H9 (cell line): ENCODE measurements around the gene C2orf92. TPM values are rescaled to one million over a fixed set of nuclear protein-coding genes. Genes with fewer than 3 reads are reported as not detected.
A peak's percentile ranks its signal among the peaks of the same experiment; 100 is the strongest.

ENCODE experiments used
- DNase-seq: peaks from one replicate; pipeline ENCODE4 v3.0.0-alpha.2; 2017
- H2AFZ ChIP-seq: one replicate; pipeline ENCODE4 v1.6.1; 2013; ENCODE audit warnings: mild to moderate bottlenecking, low read length, control low read depth, moderate library complexity
- H2AK5ac ChIP-seq: 2 replicates; pipeline ENCODE4 v1.6.1; 2013; ENCODE audit warnings: low read length, control low read depth, mixed read lengths; ENCODE audit not compliant: insufficient read length
- H2BK120ac ChIP-seq: one replicate; pipeline ENCODE4 v1.6.1; 2013; ENCODE audit warnings: low read depth, mild to moderate bottlenecking, low read length, control low read depth, inconsistent platforms; ENCODE audit not compliant: poor library complexity, severe bottlenecking
- H2BK12ac ChIP-seq: 2 replicates; pipeline ENCODE4 v1.6.1; 2013; ENCODE audit warnings: low read length, control low read depth, mixed read lengths, low read depth; ENCODE audit not compliant: insufficient read length
- H2BK15ac ChIP-seq: 2 replicates; pipeline ENCODE4 v1.6.1; 2013; ENCODE audit warnings: low read depth, low read length, control low read depth
- H2BK20ac ChIP-seq: one replicate; pipeline ENCODE4 v1.6.1; 2013; ENCODE audit warnings: low read depth, mild to moderate bottlenecking, low read length, control low read depth, inconsistent platforms; ENCODE audit not compliant: poor library complexity, severe bottlenecking
- H2BK5ac ChIP-seq: 2 replicates; pipeline ENCODE4 v1.6.1; 2013; ENCODE audit warnings: low read length, control low read depth, mixed read lengths; ENCODE audit not compliant: insufficient read length
- H3K14ac ChIP-seq: 2 replicates; pipeline ENCODE4 v1.6.1; 2013; ENCODE audit warnings: low read length, control low read depth; ENCODE audit not compliant: insufficient read depth
- H3K18ac ChIP-seq: 2 replicates; pipeline ENCODE4 v1.6.1; 2013; ENCODE audit warnings: low read depth, mild to moderate bottlenecking, mixed read lengths, low read length, control low read depth; ENCODE audit not compliant: insufficient read length
- H3K23ac ChIP-seq: 2 replicates; pipeline ENCODE4 v1.6.1; 2013; ENCODE audit warnings: low read length, control low read depth, mixed read lengths, low read depth; ENCODE audit not compliant: insufficient read length
- H3K23me2 ChIP-seq: 2 replicates; pipeline ENCODE4 v1.6.1; 2013; ENCODE audit warnings: low read depth, mild to moderate bottlenecking, mixed read lengths, low read length, control low read depth; ENCODE audit not compliant: insufficient read length, poor library complexity, severe bottlenecking
- H3K27ac ChIP-seq: 2 replicates; pipeline ENCODE4 v1.5.1; 2013; ENCODE audit warnings: low read length, control low read depth, mixed read lengths, low read depth; ENCODE audit not compliant: insufficient read length
- H3K27me3 ChIP-seq: 2 replicates; pipeline ENCODE4 v1.6.1; 2013; ENCODE audit warnings: low read length, control low read depth, inconsistent platforms; ENCODE audit not compliant: insufficient read depth
- H3K4ac ChIP-seq: 2 replicates; pipeline ENCODE4 v1.6.1; 2013; ENCODE audit warnings: low read depth, mild to moderate bottlenecking, control low read depth, inconsistent platforms, low read length, moderate library complexity
- H3K4me1 ChIP-seq: 2 replicates; pipeline ENCODE4 v1.6.1; 2013; ENCODE audit warnings: low read length, control low read depth, inconsistent platforms; ENCODE audit not compliant: insufficient read depth
- H3K4me2 ChIP-seq: 2 replicates; pipeline ENCODE4 v1.6.1; 2013; ENCODE audit warnings: low read length, control low read depth, mixed read lengths; ENCODE audit not compliant: insufficient read length, insufficient read depth
- H3K56ac ChIP-seq: 2 replicates; pipeline ENCODE4 v1.6.1; 2013; ENCODE audit warnings: low read depth, mild to moderate bottlenecking, mixed read lengths, low read length, control low read depth; ENCODE audit not compliant: insufficient read length
- H3K79me1 ChIP-seq: 2 replicates; pipeline ENCODE4 v1.6.1; 2013; ENCODE audit warnings: low read depth, mild to moderate bottlenecking, moderate library complexity, low read length, control low read depth, inconsistent platforms; ENCODE audit not compliant: insufficient read depth, poor library complexity, severe bottlenecking
- H3K79me2 ChIP-seq: 2 replicates; pipeline ENCODE4 v1.6.1; 2013; ENCODE audit warnings: low read length, control low read depth, inconsistent platforms; ENCODE audit not compliant: insufficient read depth
- H3K9ac ChIP-seq: 2 replicates; pipeline ENCODE4 v1.6.1; 2013; ENCODE audit warnings: low read length, control low read depth, mixed read lengths; ENCODE audit not compliant: insufficient read length; ENCODE audit errors: extremely low read depth
- H3K9me3 ChIP-seq: one replicate; pipeline ENCODE4 v1.6.1; 2013; ENCODE audit warnings: low read depth, low read length, inconsistent platforms; ENCODE audit not compliant: control insufficient read depth
- H3T11ph ChIP-seq: one replicate; pipeline ENCODE4 v1.6.1; 2013; ENCODE audit warnings: mild to moderate bottlenecking, low read length, control low read depth, inconsistent platforms
- H4K20me1 ChIP-seq: one replicate; pipeline ENCODE4 v1.6.1; 2013; ENCODE audit not compliant: control insufficient read depth, insufficient read length, insufficient read depth
- H4K5ac ChIP-seq: 2 replicates; pipeline ENCODE4 v1.6.1; 2013; ENCODE audit warnings: low read depth, mild to moderate bottlenecking, mixed read lengths, low read length, control low read depth; ENCODE audit not compliant: insufficient read length
- H4K8ac ChIP-seq: replicated peaks from 2 replicates; pipeline ENCODE4 v1.6.1; 2013; ENCODE audit warnings: low read length, control low read depth, mixed read lengths, low read depth; ENCODE audit not compliant: insufficient read length
- H4K91ac ChIP-seq: 2 replicates; pipeline ENCODE4 v1.6.1; 2013; ENCODE audit warnings: low read depth, mild to moderate bottlenecking, moderate library complexity, mixed read lengths, low read length, control low read depth; ENCODE audit not compliant: insufficient read length
- H3K27ac Mint-ChIP-seq, 3 experiments: 2 replicates in 2 of 3; 3 replicates in 1 of 3; pipeline ENCODE4 v1.8.0; 2020 to 2021; ENCODE audit warnings: mixed read lengths in 3 of 3, mild to moderate bottlenecking in 1 of 3, moderate library complexity in 1 of 3
- H3K27me3 Mint-ChIP-seq: 2 replicates; pipeline ENCODE4 v1.8.0; 2021; ENCODE audit warnings: low read depth, mild to moderate bottlenecking, moderate library complexity, mixed read lengths
- H3K36me3 Mint-ChIP-seq, 3 experiments: 2 replicates in 2 of 3; 3 replicates in 1 of 3; pipeline ENCODE4 v1.8.0; 2020 to 2021; ENCODE audit warnings: low read depth in 3 of 3, mixed read lengths in 3 of 3; ENCODE audit not compliant: insufficient read depth in 1 of 3
- H3K4me1 Mint-ChIP-seq, 2 experiments: 2 replicates each; pipeline ENCODE4 v1.8.0; 2020; ENCODE audit warnings: mixed read lengths in 2 of 2
- H3K4me3 Mint-ChIP-seq, 2 experiments: 2 replicates in 1 of 2; 3 replicates in 1 of 2; pipeline ENCODE4 v1.8.0; 2020 to 2021; ENCODE audit warnings: mild to moderate bottlenecking in 2 of 2, mixed read lengths in 2 of 2, moderate library complexity in 1 of 2
- H3K9me3 Mint-ChIP-seq, 2 experiments: 2 replicates in 1 of 2; 3 replicates in 1 of 2; pipeline ENCODE4 v1.8.0; 2020; ENCODE audit warnings: mild to moderate bottlenecking in 2 of 2, mixed read lengths in 2 of 2, moderate library complexity in 1 of 2
- CTCF ChIP-seq: fragments of 200-600 bp; sonication (generic); conservative IDR thresholded peaks from 3 replicates; pipeline ENCODE4 v1.8.0; 2021; ENCODE audit warnings: antibody characterized with exemption, mild to moderate bottlenecking
- WGBS: extraction: QIAGEN DNeasy Blood & Tissue Kit; methylation state at CpG from one replicate; pipeline ENCODE4 v1.1.7; 2013; ENCODE audit warnings: missing lambda C conversion rate, low lambda C conversion rate, mixed read lengths; ENCODE audit not compliant: insufficient read length; ENCODE audit errors: extremely low coverage; 5-methylcytosine and 5-hydroxymethylcytosine counted together
- total RNA-seq: library from RNA; stranded (reverse); gene quantifications from 2 replicates; pipeline ENCODE4 v1.2.1, GENCODE V29; 2021

The C2orf92 gene
- total RNA-seq, 1 experiment from 2014 or later = 7.3 TPM

DNA sequence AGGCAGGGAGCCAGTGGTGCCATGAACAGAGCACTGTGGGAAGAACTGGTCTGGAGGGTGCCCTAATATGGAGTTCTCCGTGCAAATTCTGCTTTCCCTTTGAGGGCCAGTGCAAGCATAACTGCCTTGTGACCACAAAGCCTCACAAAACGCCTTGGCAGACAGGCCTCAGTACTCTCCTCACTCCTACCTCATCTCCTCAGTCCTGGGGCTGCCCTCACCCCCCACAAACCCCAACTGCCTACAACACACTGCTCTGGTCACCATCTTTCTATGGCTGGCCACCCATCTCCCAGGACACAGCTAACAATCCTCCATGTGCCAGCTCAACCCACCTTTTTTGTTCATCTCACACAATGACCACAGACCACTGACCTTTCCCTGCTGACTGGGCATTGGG, 14.7 kb upstream of the C2orf92 start:
- H3K27me3 ChIP-seq = no peaks in the 10 kb centered on the region
- no peak overlapping the region for H2BK15ac ChIP-seq
- H2AK5ac ChIP-seq = no peak overlapping the region
- no peak overlapping the region for H4K91ac ChIP-seq
- H3K18ac ChIP-seq = no peak overlapping the region
- H2BK120ac ChIP-seq = no peak overlapping the region
- H3K4ac ChIP-seq = no peak overlapping the region
- H3K4me1 Mint-ChIP-seq = no peaks in the 10 kb centered on the region
- no peak overlapping the region for H2BK5ac ChIP-seq
- no peaks in the 10 kb centered on the region for H3K79me1 ChIP-seq
- no peak for TF ChIP-seq CTCF
- H2BK20ac ChIP-seq = no peak overlapping the region
- no peak overlapping the region for H3K4me2 ChIP-seq
- no peak for DNase-seq
- peak overlapping the region in 2 of 3 experiments; percentile 22 to 34; a peak in 2 of 7 replicates for H3K27ac Mint-ChIP-seq
- H3K27me3 Mint-ChIP-seq = peaks cover 1% of the 10 kb centered on the region; the same call in 1 of the 2 replicates
- no peak overlapping the region for H3K4me3 Mint-ChIP-seq
- no peak overlapping the region for H4K5ac ChIP-seq
- H3K27ac ChIP-seq = no peak overlapping the region
- H3K79me2 ChIP-seq = no peaks in the 10 kb centered on the region
- H3K56ac ChIP-seq = no peak overlapping the region
- H3K36me3 Mint-ChIP-seq = peaks cover 38 to 56% (median 53%) of the 10 kb centered on the region in 3 experiments
- H3K23me2 ChIP-seq = no peaks in the 10 kb centered on the region
- H2AFZ ChIP-seq = no peak overlapping the region
- H3K9me3 ChIP-seq = peaks cover 9% of the 10 kb centered on the region
- H4K8ac ChIP-seq = no peak overlapping the region
- H3K23ac ChIP-seq = no peak overlapping the region
- H3K4me1 ChIP-seq = no peaks in the 10 kb centered on the region
- no peak overlapping the region for H2BK12ac ChIP-seq
- H4K20me1 ChIP-seq = no peaks in the 10 kb centered on the region
- no CpG with 5 or more reads among the region's 2 CpGs for WGBS
- H3K9me3 Mint-ChIP-seq = peaks cover 3 to 8% of the 10 kb centered on the region in 2 experiments; a peak in 4 of 5 replicates
- no peak overlapping the region for H3K9ac ChIP-seq
- H3K14ac ChIP-seq = no peak overlapping the region
- H3T11ph ChIP-seq = no peak overlapping the region
